Measurements from ENCODE around the gene ISCA2.

Gene ISCA2

GRCh38 chr14:74521756-74522155 lies 28.2 kb downstream of the ISCA2 start:
- Histone ChIP-seq H3K27ac (ENCODE audit: low read depth, low read length) (no peak overlapping the region), H3K27me3 (ENCODE audit: low read length) (no peaks in the 10 kb centered on the region), H4K20me1 (ENCODE audit: low read depth, low read length) (no peaks in the 10 kb centered on the region), H3K9me3 (ENCODE audit: insufficient read depth, low read length) (no peaks in the 10 kb centered on the region), H3K4me2 (ENCODE audit: low read depth, low read length, poor library complexity, severe bottlenecking) (no peak overlapping the region), H3K9ac (ENCODE audit: low read length) (no peak overlapping the region), H3K36me3 (ENCODE audit: low read length) (no peaks in the 10 kb centered on the region), H3K4me3 (ENCODE audit: insufficient read depth, low read length, poor library complexity, severe bottlenecking) (no peak overlapping the region), H3K9me2 (replicated peaks; ENCODE audit: insufficient read depth, low read length) (no peaks in the 10 kb centered on the region), H3F3A (ENCODE audit: insufficient read depth) (no peaks in the 10 kb centered on the region), H3K79me2 (ENCODE audit: insufficient read depth, low read length) (no peaks in the 10 kb centered on the region), H2AFZ (ENCODE audit: low read depth, low read length, severe bottlenecking) (no peak overlapping the region)
- no peak for TF ChIP-seq EZH2phosphoT487 (conservative IDR thresholded peaks at IDR 0.05; ENCODE audit: low read length)
- TF ChIP-seq CTCF (IDR thresholded peaks at IDR 0.05; ENCODE audit: insufficient read depth, low read length, poor library complexity, severe bottlenecking): no peak

GRCh38 chr14:74522740-74523139 lies 29.2 kb downstream of the ISCA2 start:
- Histone ChIP-seq H3K9me2 (replicated peaks; ENCODE audit: insufficient read depth, low read length) (no peaks in the 10 kb centered on the region), H3F3A (ENCODE audit: insufficient read depth) (no peaks in the 10 kb centered on the region), H3K36me3 (ENCODE audit: low read length) (no peaks in the 10 kb centered on the region), H3K4me3 (ENCODE audit: insufficient read depth, low read length, poor library complexity, severe bottlenecking) (no peak overlapping the region), H4K20me1 (ENCODE audit: low read depth, low read length) (no peaks in the 10 kb centered on the region), H3K79me2 (ENCODE audit: insufficient read depth, low read length) (no peaks in the 10 kb centered on the region), H2AFZ (ENCODE audit: low read depth, low read length, severe bottlenecking) (no peak overlapping the region), H3K4me2 (ENCODE audit: low read depth, low read length, poor library complexity, severe bottlenecking) (no peak overlapping the region), H3K27ac (ENCODE audit: low read depth, low read length) (no peak overlapping the region), H3K9ac (ENCODE audit: low read length) (no peak overlapping the region), H3K27me3 (ENCODE audit: low read length) (no peaks in the 10 kb centered on the region), H3K9me3 (ENCODE audit: insufficient read depth, low read length) (no peaks in the 10 kb centered on the region)
- no peak for TF ChIP-seq EZH2phosphoT487 (conservative IDR thresholded peaks at IDR 0.05; ENCODE audit: low read length)

- Histone ChIP-seq H3K9me3 (ENCODE audit: insufficient read depth, low read length) (no peaks in the 10 kb centered on the region), H3K79me2 (ENCODE audit: insufficient read depth, low read length) (no peaks in the 10 kb centered on the region), H3K36me3 (ENCODE audit: low read length) (no peaks in the 10 kb centered on the region), H4K20me1 (ENCODE audit: low read depth, low read length) (no peaks in the 10 kb centered on the region), H3K9ac (ENCODE audit: low read length) (no peak overlapping the region), H3K9me2 (replicated peaks; ENCODE audit: insufficient read depth, low read length) (no peaks in the 10 kb centered on the region), H3F3A (ENCODE audit: insufficient read depth) (no peaks in the 10 kb centered on the region), H3K27me3 (ENCODE audit: low read length) (no peaks in the 10 kb centered on the region), H3K27ac (ENCODE audit: low read depth, low read length) (no peak overlapping the region), H3K4me3 (ENCODE audit: insufficient read depth, low read length, poor library complexity, severe bottlenecking) (no peak overlapping the region), H3K4me2 (ENCODE audit: low read depth, low read length, poor library complexity, severe bottlenecking) (no peak overlapping the region), H2AFZ (ENCODE audit: low read depth, low read length, severe bottlenecking) (no peak overlapping the region)
- no peak for TF ChIP-seq EZH2phosphoT487 (conservative IDR thresholded peaks at IDR 0.05; ENCODE audit: low read length)
Observed at GRCh38 chr14:74524076-74524811, 30.7 kb downstream of the ISCA2 start.

- Histone ChIP-seq H3K9me3 (ENCODE audit: insufficient read depth, low read length) (no peaks in the 10 kb centered on the region), H3K79me2 (ENCODE audit: insufficient read depth, low read length) (no peaks in the 10 kb centered on the region), H3K4me3 (ENCODE audit: insufficient read depth, low read length, poor library complexity, severe bottlenecking) (no peak overlapping the region), H3K9me2 (replicated peaks; ENCODE audit: insufficient read depth, low read length) (no peaks in the 10 kb centered on the region), H3K4me2 (ENCODE audit: low read depth, low read length, poor library complexity, severe bottlenecking) (no peak overlapping the region), H3K36me3 (ENCODE audit: low read length) (no peaks in the 10 kb centered on the region), H3K27me3 (ENCODE audit: low read length) (no peaks in the 10 kb centered on the region), H3K27ac (ENCODE audit: low read depth, low read length) (no peak overlapping the region), H2AFZ (ENCODE audit: low read depth, low read length, severe bottlenecking) (no peak overlapping the region), H3K9ac (ENCODE audit: low read length) (no peak overlapping the region), H4K20me1 (ENCODE audit: low read depth, low read length) (no peaks in the 10 kb centered on the region), H3F3A (ENCODE audit: insufficient read depth) (no peaks in the 10 kb centered on the region)
- TF ChIP-seq CTCF (IDR thresholded peaks at IDR 0.05; ENCODE audit: insufficient read depth, low read length, poor library complexity, severe bottlenecking): no peak
- no peak for TF ChIP-seq EZH2phosphoT487 (conservative IDR thresholded peaks at IDR 0.05; ENCODE audit: low read length)
Observed at GRCh38 chr14:74524812-74525135, 31.2 kb downstream of the ISCA2 start.
